Measurements from ENCODE around the gene CNIH4. TPM values are rescaled to one million over a fixed set of nuclear protein-coding genes. Genes with fewer than 3 reads are reported as not detected.
A peak's percentile ranks its signal among the peaks of the same experiment; 100 is the strongest.

CNIH4 gene
- polyA plus RNA-seq, 1 of the 3 experiments (the other 2 are of a cell fraction) = 37.7 TPM

DNA sequence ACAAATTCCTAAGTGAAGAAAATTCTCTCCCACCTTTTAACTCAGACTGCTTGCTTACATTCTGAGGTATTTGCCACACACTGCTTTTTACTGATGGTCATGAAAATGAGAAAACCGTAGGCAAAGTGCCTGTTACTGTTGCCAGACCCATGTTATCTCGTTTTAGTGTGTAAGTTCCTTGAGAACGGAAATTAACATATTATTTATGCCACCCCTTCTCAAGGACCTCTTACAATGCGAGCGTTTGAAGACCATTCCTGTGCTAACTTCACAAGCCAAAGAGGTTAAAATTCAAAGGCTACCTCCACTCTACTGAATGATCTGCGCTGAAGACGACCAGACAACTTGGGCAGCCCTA, 27.2 kb upstream of the CNIH4 start:
- Histone ChIP-seq H3K9me3 (no peaks in the 10 kb centered on the region), H3K4me2 (peak overlapping the region; percentile 89), H3K79me2 (ENCODE audit: insufficient read depth) (peaks cover 53% of the 10 kb centered on the region), H3K9me2 (no peaks in the 10 kb centered on the region), H3F3A (replicated peaks; ENCODE audit: insufficient read depth) (peaks cover 17% of the 10 kb centered on the region), H3K9ac (peak overlapping the region; percentile 94), H3K4me3 (ENCODE audit: low read depth in 2 of 2, low read length in 1 of 2) (peak overlapping the region; percentile 80 to 87), H2AFZ (ENCODE audit: low read depth) (peak overlapping the region; percentile 94), H3K27me3 (ENCODE audit: insufficient read depth) (no peaks in the 10 kb centered on the region), H4K20me1 (ENCODE audit: insufficient read depth) (no peaks in the 10 kb centered on the region), H3K36me3 (replicated peaks in 1 of 2; ENCODE audit: control insufficient read depth in 1 of 2, insufficient read depth in 2 of 2, low read length in 1 of 2) (peaks cover 0 to 4% of the 10 kb centered on the region in 2 experiments), H3K27ac (ENCODE audit: low read depth in 2 of 2, low read length in 1 of 2) (peak overlapping the region; percentile 89 to 93), H3K4me1 (ENCODE audit: control insufficient read depth in 1 of 2, insufficient read depth in 2 of 2, low read depth in 1 of 2, low read length in 1 of 2) (peaks cover 4 to 7% of the 10 kb centered on the region in 2 experiments)
- TF ChIP-seq, protein P1, sequence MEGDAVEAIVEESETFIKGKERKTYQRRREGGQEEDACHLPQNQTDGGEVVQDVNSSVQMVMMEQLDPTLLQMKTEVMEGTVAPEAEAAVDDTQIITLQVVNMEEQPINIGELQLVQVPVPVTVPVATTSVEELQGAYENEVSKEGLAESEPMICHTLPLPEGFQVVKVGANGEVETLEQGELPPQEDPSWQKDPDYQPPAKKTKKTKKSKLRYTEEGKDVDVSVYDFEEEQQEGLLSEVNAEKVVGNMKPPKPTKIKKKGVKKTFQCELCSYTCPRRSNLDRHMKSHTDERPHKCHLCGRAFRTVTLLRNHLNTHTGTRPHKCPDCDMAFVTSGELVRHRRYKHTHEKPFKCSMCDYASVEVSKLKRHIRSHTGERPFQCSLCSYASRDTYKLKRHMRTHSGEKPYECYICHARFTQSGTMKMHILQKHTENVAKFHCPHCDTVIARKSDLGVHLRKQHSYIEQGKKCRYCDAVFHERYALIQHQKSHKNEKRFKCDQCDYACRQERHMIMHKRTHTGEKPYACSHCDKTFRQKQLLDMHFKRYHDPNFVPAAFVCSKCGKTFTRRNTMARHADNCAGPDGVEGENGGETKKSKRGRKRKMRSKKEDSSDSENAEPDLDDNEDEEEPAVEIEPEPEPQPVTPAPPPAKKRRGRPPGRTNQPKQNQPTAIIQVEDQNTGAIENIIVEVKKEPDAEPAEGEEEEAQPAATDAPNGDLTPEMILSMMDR (IDR thresholded peaks at IDR 0.05) = no peak
- TF ChIP-seq RXRA (IDR thresholded peaks at IDR 0.05; ENCODE audit: borderline replicate concordance, low read depth) (no peak), YY1 (IDR thresholded peaks at IDR 0.05; ENCODE audit: low read depth) (no peak), GATA2 (CRISPR knock-in tag; IDR thresholded peaks at IDR 0.05) (no peak)
- TF ChIP-seq, protein P2, sequence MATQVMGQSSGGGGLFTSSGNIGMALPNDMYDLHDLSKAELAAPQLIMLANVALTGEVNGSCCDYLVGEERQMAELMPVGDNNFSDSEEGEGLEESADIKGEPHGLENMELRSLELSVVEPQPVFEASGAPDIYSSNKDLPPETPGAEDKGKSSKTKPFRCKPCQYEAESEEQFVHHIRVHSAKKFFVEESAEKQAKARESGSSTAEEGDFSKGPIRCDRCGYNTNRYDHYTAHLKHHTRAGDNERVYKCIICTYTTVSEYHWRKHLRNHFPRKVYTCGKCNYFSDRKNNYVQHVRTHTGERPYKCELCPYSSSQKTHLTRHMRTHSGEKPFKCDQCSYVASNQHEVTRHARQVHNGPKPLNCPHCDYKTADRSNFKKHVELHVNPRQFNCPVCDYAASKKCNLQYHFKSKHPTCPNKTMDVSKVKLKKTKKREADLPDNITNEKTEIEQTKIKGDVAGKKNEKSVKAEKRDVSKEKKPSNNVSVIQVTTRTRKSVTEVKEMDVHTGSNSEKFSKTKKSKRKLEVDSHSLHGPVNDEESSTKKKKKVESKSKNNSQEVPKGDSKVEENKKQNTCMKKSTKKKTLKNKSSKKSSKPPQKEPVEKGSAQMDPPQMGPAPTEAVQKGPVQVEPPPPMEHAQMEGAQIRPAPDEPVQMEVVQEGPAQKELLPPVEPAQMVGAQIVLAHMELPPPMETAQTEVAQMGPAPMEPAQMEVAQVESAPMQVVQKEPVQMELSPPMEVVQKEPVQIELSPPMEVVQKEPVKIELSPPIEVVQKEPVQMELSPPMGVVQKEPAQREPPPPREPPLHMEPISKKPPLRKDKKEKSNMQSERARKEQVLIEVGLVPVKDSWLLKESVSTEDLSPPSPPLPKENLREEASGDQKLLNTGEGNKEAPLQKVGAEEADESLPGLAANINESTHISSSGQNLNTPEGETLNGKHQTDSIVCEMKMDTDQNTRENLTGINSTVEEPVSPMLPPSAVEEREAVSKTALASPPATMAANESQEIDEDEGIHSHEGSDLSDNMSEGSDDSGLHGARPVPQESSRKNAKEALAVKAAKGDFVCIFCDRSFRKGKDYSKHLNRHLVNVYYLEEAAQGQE (IDR thresholded peaks at IDR 0.05; ENCODE audit: low read depth, low read length) = no peak
- TF ChIP-seq, protein P3, sequence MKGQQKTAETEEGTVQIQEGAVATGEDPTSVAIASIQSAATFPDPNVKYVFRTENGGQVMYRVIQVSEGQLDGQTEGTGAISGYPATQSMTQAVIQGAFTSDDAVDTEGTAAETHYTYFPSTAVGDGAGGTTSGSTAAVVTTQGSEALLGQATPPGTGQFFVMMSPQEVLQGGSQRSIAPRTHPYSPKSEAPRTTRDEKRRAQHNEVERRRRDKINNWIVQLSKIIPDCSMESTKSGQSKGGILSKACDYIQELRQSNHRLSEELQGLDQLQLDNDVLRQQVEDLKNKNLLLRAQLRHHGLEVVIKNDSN (IDR thresholded peaks at IDR 0.05; ENCODE audit: borderline replicate concordance, low read depth) = no peak
- TF ChIP-seq, protein P4, sequence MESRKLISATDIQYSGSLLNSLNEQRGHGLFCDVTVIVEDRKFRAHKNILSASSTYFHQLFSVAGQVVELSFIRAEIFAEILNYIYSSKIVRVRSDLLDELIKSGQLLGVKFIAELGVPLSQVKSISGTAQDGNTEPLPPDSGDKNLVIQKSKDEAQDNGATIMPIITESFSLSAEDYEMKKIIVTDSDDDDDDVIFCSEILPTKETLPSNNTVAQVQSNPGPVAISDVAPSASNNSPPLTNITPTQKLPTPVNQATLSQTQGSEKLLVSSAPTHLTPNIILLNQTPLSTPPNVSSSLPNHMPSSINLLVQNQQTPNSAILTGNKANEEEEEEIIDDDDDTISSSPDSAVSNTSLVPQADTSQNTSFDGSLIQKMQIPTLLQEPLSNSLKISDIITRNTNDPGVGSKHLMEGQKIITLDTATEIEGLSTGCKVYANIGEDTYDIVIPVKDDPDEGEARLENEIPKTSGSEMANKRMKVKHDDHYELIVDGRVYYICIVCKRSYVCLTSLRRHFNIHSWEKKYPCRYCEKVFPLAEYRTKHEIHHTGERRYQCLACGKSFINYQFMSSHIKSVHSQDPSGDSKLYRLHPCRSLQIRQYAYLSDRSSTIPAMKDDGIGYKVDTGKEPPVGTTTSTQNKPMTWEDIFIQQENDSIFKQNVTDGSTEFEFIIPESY (IDR thresholded peaks at IDR 0.05; ENCODE audit: borderline replicate concordance, low read depth) = no peak
- WGBS (ENCODE audit: low lambda C conversion rate) = 0% methylated on average over 7 of the region's 7 CpGs
- ChIA-PET POLR2A (interaction anchor here (0.8 kb wide), 1 partner anchor 23 kb away, joined by 3 read pairs; no protein-coding TSS in a partner anchor), CTCF (interaction anchor here (0.9 to 2.2 kb wide), 5 partner anchors 24 to 492 kb away, joined by 3 to 7 read pairs (median 5); no protein-coding TSS in a partner anchor)
- DNase-seq = no peak
